BJ (cell line): Measurements from ENCODE around the gene ENSA. TPM values are rescaled to one million over a fixed set of nuclear protein-coding genes. Genes with fewer than 3 reads are reported as not detected.
"Not testable (repeated sequence)": the region's sequence is repeated elsewhere in the genome, so short reads cannot be mapped to it uniquely, and the experiment has no call there.

Experiments
- CTCF ChIA-PET: fragments of 350-600 bp; formaldehyde crosslinking; extraction: SDS; loops from one replicate; lab custom pipeline; 2021; ENCODE audit warnings: antibody characterized with exemption, inconsistent platforms; lab: Yijun Ruan, JAX
- POLR2A ChIA-PET: fragments of 300-600 bp; sonication (Branson Sonifier 250); formaldehyde crosslinking; extraction: SDS; loops from one replicate; lab custom pipeline; 2021; ENCODE audit warnings: antibody characterized with exemption; lab: Charles Lee
- DNase-seq: peaks from one replicate; pipeline ENCODE4 v3.0.0-alpha.2; 2011; ENCODE audit warnings: low read depth
- H3K27me3 ChIP-seq: 2 replicates; pipeline ENCODE4 v1.6.0; 2011; ENCODE audit warnings: low read length; ENCODE audit not compliant: control insufficient read depth, insufficient read depth
- H3K36me3 ChIP-seq: 2 replicates; pipeline ENCODE4 v1.5.1; 2011; ENCODE audit warnings: low read length; ENCODE audit not compliant: control insufficient read depth, insufficient read depth
- H3K4me3 ChIP-seq: 2 replicates; pipeline ENCODE4 v1.5.1; 2011; ENCODE audit warnings: low read depth, mild to moderate bottlenecking, control low read depth, low read length
- polyA plus RNA-seq: library from polyadenylated mRNA; depleted of rRNA; stranded (reverse); fragments of >200 nt; gene quantifications from 2 replicates; pipeline ENCODE4 v1.2.3, GENCODE V29; 2011
- TF ChIP-seq, protein P1 (sequence below): IDR thresholded peaks from 2 replicates; pipeline ENCODE4 v1.5.1; 2011; ENCODE audit warnings: low read depth, mild to moderate bottlenecking, control low read depth, inconsistent platforms, low read length, moderate library complexity; ENCODE audit not compliant: insufficient read depth

ENSA gene
- polyA plus RNA-seq, 1 experiment: 47.2 TPM

DNA sequence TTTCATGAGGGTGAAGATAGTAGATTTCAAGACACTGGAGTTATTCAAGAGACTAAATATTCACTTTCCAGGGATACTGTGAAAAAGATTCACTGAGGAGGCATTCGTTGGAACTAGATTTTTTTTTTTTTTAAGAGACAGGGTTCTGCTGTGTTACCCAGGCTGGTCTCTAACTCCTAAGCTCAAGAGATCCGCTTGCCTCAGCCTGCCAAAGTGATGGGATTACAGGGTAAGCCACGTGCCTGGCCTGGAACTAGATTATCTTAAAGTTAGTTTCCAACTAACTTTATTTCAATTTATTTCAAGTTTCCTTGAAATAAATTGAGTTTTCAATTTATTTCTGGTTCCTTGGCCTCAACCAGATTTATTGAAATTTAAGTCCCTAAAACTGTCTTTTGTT lies 25.7 kb downstream of the ENSA start:
- ChIA-PET CTCF (interaction anchor here (1.0 kb wide), 1 partner anchor 43 kb away, joined by 4 read pairs; no protein-coding TSS in a partner anchor), POLR2A (interaction anchor here (0.6 kb wide), 1 partner anchor 25 kb away, joined by 5 read pairs; no protein-coding TSS in a partner anchor)
- TF ChIP-seq, protein P1, sequence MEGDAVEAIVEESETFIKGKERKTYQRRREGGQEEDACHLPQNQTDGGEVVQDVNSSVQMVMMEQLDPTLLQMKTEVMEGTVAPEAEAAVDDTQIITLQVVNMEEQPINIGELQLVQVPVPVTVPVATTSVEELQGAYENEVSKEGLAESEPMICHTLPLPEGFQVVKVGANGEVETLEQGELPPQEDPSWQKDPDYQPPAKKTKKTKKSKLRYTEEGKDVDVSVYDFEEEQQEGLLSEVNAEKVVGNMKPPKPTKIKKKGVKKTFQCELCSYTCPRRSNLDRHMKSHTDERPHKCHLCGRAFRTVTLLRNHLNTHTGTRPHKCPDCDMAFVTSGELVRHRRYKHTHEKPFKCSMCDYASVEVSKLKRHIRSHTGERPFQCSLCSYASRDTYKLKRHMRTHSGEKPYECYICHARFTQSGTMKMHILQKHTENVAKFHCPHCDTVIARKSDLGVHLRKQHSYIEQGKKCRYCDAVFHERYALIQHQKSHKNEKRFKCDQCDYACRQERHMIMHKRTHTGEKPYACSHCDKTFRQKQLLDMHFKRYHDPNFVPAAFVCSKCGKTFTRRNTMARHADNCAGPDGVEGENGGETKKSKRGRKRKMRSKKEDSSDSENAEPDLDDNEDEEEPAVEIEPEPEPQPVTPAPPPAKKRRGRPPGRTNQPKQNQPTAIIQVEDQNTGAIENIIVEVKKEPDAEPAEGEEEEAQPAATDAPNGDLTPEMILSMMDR: no peak
- Histone ChIP-seq H3K36me3 (no peaks in the 10 kb centered on the region), H3K27me3 (no peaks in the 10 kb centered on the region), H3K4me3 (no peak overlapping the region)
- no peak for DNase-seq

DNA sequence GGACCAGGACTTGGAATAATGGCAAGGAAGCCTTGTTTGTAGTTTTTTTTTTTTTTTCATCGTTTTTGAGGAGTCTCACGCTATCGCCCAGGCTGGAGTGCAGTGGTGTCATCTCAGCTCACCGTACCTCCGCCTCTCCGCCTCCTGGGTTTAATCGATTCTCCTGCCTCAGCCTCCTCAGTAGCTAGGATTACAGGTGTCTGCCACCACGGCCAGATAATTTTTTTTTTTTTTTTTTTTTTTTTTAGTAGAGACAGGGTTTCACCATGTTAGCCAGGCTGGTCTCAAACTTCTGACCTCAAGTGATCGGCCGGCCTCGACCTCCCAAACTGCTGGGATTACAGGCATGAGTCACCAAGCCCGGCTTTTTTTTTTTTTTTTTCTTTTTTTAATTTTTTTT lies 27.0 kb downstream of the ENSA start:
- CTCF ChIA-PET, DNase-seq, H3K4me3 ChIP-seq, POLR2A ChIA-PET, H3K36me3 ChIP-seq, H3K27me3 ChIP-seq: not testable (repeated sequence)

DNA sequence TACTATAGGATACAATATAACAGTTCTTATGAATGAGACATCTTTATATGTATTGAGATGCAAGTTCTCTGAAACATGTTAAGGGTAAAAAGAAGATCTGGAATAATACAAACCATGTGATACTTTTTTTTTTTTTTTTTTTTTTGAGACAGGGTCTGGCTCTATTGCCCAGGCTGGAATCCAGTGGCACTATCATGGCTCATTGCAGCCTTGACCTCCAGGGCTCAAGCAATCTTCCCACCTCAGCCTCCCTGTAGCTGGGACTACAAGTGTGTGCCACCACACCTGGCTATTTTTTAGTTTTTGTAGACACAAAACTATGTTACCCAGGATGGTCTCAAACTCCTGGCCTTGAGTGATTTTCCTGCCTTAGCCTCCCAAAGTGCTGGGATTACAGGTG lies 27.9 kb downstream of the ENSA start:
- CTCF ChIA-PET: interaction anchor here (1.3 kb wide), 1 partner anchor 41 kb away, joined by 3 read pairs; no protein-coding TSS in a partner anchor
- POLR2A ChIA-PET: no interaction called here
- H3K4me3 ChIP-seq: no peak overlapping the region
- TF ChIP-seq, protein P1: no peak
- no peak for DNase-seq
- H3K27me3 ChIP-seq: no peaks in the 10 kb centered on the region
- no peaks in the 10 kb centered on the region; the same call in 1 of the 2 replicates for H3K36me3 ChIP-seq

DNA sequence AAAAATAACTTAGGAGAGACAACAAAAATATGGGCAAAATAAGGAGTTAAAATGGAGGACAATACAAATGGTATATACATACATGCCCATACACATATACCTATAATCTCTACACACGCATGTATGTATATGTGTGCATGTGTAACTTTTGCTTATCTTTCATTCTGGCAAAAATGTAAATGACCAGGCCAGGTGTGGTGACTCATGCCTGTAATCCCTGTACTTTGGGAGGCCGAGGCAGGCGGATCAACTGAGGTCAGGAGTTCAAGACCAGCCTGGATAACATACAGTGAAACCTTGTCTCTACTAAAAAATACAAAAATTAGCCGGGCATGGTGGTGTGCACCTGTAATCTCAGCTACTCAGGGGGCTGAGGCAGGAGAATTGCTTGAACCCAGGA lies 31.1 kb downstream of the ENSA start:
- H3K27me3 ChIP-seq, H3K4me3 ChIP-seq, POLR2A ChIA-PET, H3K36me3 ChIP-seq, DNase-seq: not testable (repeated sequence)
- CTCF ChIA-PET: interaction anchor here (1.8 kb wide), 1 partner anchor 17 kb away, joined by 5 read pairs; no protein-coding TSS in a partner anchor

DNA sequence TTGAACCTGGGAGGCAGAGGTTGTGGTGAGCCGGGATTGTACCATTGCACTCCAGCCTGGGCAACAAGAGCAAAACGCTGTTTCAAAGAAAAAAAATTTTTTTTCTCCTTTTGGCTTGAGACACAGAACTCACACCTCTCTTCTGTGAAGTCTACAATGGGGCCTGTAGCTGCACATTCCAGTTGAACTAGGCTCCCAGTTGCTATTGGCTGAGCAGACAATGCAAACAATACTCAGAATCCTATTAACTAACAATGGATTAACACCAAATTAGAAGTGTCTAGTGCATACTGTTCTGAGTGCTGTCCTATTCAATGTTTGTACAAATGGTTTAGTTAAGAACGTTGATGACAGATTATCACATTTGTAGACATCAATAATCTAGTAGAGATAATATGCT lies 32.4 kb downstream of the ENSA start:
- no peak overlapping the region for H3K4me3 ChIP-seq
- TF ChIP-seq, protein P1: no peak
- H3K27me3 ChIP-seq: no peaks in the 10 kb centered on the region
- no peak for DNase-seq
- ChIA-PET CTCF (interaction anchor here (1.8 kb wide), 1 partner anchor 16 kb away, joined by 5 read pairs; no protein-coding TSS in a partner anchor), POLR2A (interaction anchor here (0.6 kb wide), 1 partner anchor 21 kb away, joined by 4 read pairs; no protein-coding TSS in a partner anchor)
- no peaks in the 10 kb centered on the region; the same call in 1 of the 2 replicates for H3K36me3 ChIP-seq

DNA sequence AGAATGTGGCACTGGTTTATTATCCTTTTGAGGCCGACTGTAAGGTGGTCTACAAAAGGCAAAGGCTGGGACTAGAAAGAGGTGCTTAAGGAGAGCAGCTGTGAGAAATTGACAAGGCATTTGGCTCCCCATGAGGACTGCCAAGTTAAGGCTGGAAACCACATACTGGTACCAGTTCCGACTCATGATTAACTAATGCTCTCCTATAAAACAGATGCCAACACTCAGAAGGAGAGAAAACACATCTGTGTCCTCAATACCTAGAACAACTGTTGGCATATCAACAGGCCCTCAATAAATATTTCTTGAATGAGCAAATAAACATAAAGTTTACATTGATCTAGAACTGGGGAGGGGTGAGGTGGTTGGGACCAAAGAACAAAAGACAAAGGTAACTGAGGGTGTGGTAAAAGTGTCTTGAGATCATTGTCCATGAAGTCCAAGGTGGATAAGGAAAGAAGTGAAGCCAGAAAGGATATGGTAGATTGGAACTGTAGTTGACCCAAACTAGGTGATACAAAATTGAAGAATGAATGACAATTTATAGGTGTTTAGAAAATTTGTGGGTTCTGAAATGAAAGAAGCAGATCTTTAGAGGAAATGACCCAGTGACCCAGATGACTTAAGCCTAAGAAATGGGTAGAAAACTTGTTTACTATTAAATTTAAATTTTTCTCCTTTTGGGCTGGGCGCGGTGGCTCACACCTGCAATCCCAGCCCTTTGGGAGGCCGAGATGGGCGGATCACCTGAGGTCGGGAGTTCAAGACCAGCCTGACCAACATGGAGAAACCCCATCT lies 33.1 kb downstream of the ENSA start:
- POLR2A ChIA-PET: interaction anchor here (0.6 kb wide), 1 partner anchor 30 kb away, joined by 3 read pairs; no protein-coding TSS in a partner anchor

More for the DNA sequence above, 33.1 kb downstream of the ENSA start:
- Histone ChIP-seq H3K27me3 (no peaks in the 10 kb centered on the region), H3K36me3 (no peaks in the 10 kb centered on the region; the same call in 1 of the 2 replicates), H3K4me3 (no peak overlapping the region)
- CTCF ChIA-PET: interaction anchor here (1.8 kb wide), 1 partner anchor 15 kb away, joined by 5 read pairs; no protein-coding TSS in a partner anchor
- TF ChIP-seq, protein P1: no peak
- DNase-seq: no peak
